GM12874 (cell line): ENCODE results near the gene PRLR.
A peak's percentile ranks its signal among the peaks of the same experiment; 100 is the strongest.

Source experiments
- CTCF ChIP-seq: IDR thresholded peaks from 2 replicates; pipeline ENCODE4 v1.5.1; 2011; ENCODE audit warnings: low read depth, mild to moderate bottlenecking, control low read depth, low read length, moderate library complexity; ENCODE audit not compliant: insufficient read depth

Gene PRLR

GRCh38 chr5:35202319-35203111 lies 27.8 kb downstream of the PRLR start:
- TF ChIP-seq CTCF, result peak; percentile 63

GRCh38 chr5:35201291-35201690 lies 29.0 kb downstream of the PRLR start:
- no peak for TF ChIP-seq CTCF

- TF ChIP-seq CTCF, result no peak
Measured at GRCh38 chr5:35199886-35200285, 30.4 kb downstream of the PRLR start.

- TF ChIP-seq CTCF, result no peak
Measured at GRCh38 chr5:35198686-35199085, 31.6 kb downstream of the PRLR start.

- no peak for TF ChIP-seq CTCF
Measured at GRCh38 chr5:35198075-35198474, 32.2 kb downstream of the PRLR start.

- TF ChIP-seq CTCF, result no peak
Measured at GRCh38 chr5:35197351-35197750, 32.9 kb downstream of the PRLR start.

- no peak for TF ChIP-seq CTCF
Measured at GRCh38 chr5:35195472-35195852, 34.8 kb downstream of the PRLR start.
